IMR-90 (cell line): Measurements from ENCODE around the gene NLGN1.

Experiments
- POLR2A ChIP-seq: IDR thresholded peaks from 2 replicates; pipeline ENCODE4 v1.6.1; 2012; ENCODE audit warnings: mild to moderate bottlenecking, low read depth, low read length
- USF2 ChIP-seq: fragments of 150-350 bp; IDR thresholded peaks from 2 replicates; pipeline ENCODE4 v1.6.1; 2017; ENCODE audit warnings: mild to moderate bottlenecking, antibody characterized with exemption, low read length, low read depth

GRCh38 chr3:174318181-174318580 is 920.6 kb downstream of the NLGN1 start:
- no peak for TF ChIP-seq USF2
- no peak for TF ChIP-seq POLR2A
